TTC549 (cell line): Measurements from ENCODE around the gene ELL3.
"Not testable (repeated sequence)": the region's sequence is repeated elsewhere in the genome, so short reads cannot be mapped to it uniquely, and the experiment has no call there.

Experiments used
- FAIRE-seq: peaks from 2 replicates; lab custom pipeline; 2012; peaks lifted over from hg19 to GRCh38; lab: Jason Lieb, UNC

ELL3 gene, protein sequence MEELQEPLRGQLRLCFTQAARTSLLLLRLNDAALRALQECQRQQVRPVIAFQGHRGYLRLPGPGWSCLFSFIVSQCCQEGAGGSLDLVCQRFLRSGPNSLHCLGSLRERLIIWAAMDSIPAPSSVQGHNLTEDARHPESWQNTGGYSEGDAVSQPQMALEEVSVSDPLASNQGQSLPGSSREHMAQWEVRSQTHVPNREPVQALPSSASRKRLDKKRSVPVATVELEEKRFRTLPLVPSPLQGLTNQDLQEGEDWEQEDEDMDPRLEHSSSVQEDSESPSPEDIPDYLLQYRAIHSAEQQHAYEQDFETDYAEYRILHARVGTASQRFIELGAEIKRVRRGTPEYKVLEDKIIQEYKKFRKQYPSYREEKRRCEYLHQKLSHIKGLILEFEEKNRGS

DNA sequence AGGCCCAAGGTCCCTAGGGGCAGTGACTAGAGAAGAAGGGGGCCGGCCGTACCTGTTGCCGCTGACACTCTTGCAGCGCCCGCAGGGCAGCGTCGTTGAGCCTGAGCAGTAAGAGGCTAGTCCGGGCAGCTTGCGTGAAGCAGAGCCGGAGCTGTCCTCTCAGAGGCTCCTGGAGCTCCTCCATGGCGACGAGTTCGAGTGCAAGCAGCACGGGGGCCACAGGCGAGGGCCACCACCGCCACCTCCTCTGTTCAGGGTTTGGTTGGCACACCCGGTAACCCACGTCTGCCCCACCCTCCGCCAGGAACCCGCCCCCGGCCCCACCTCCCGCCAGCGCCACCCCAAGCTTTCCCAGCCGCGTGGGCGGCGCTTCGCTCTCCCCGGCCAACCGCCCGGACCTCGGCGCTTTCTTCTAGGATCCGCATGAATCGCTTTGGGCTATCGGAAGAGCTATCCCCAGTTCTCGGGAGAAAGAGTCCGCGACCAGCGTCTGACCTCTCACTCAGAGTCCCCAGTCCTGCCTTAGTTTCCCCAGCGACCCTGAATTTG, at the start of gene ELL3:
ELL3 (minus strand) TSS at position 249 of the 549 bp plus-strand sequence; CDS start at position 184, 65 bp downstream.
- FAIRE-seq: no peak

DNA sequence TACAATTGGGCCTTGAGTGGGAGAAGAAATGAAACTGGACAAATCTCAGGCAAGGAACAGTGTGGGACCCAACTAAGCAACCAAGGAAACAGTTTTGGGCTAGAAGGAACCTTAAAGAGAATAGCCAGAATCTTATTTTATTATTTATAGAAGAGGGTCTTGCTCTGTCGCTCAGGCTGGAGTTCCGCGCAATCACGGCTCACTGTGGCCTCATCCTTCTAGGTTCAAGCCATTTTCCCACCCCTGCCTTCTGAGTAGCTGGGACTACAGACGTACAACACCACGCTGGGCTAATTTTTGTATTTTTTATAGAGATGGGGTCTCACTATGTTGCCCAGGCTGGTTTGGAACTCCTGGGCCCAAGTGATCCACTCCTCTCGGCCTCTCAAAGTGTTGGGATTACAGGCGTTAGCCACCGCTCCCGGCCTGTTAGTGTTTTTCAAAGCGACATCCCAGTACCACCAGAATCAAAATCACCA, 49.3 kb upstream of the ELL3 start:
- no peak for FAIRE-seq

DNA sequence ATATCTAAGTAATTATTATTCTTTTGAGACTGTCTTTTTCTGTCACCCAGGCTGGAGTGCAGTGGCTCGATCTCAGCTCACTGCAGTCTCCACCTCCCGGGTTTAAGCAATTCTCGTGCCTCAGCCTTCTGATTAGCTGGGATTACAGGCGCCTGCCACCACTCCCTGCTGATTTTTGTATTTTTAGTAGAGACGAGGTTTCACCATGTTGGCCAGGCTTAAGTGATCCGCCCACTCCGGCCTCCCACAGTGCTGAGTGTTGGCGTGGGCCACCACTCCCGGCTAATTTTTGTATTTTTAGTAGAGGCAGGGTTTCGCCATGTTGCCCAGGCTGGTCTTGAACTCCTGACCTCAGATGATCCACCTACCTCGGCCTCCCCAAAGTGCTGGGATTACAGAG, 48.5 kb upstream of the ELL3 start:
- FAIRE-seq: not testable (repeated sequence)

DNA sequence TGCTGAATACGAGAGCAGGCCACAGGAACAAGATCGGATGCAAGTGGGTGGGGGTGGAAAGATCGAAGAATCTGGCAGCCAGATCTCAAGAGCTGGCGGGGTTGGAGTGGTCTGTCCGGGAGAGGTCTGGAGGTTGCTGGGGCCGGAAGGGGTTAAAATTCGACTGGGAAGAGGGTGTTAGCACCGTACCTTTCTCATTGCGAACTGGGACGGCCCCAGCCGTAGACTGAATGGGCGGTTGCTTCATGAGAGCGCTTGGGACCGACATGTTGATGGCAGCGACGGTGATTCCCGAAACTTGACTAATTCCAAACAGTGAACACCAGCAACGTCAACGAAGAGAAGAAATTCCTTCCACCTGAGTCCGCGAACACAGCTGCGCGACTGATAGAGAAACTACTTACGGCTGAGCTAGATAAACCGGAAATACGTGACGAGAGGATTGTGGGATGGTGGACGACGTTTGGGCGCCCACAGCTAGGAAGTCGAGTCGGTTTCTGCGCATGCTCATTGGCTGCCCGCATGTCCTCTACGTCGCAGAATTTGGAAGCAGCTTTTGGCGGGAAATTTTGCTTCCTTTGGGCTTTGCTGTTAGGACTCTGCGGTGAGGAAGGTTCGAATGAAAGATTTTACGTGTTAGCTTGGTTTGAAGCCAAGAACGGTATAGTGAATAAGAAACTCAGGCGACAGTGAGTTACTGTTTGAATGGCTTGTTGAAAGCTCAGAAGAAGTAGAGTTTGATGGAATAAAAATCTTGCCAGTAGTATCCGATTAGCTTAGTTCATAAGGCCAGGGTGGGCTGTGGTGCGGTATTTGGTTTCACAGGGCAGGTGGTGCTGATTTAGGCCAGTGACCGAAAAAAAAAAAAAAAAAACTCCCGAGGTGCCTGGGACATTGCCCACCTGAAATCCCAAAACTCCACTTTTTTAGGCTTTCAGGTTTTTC, 47.8 kb upstream of the ELL3 start, which contains the start of gene MFAP1:
MFAP1 (minus strand) TSS at position 389 of the 945 bp plus-strand sequence; CDS start at position 268, 121 bp downstream.
- peak; percentile 93 for FAIRE-seq

DNA sequence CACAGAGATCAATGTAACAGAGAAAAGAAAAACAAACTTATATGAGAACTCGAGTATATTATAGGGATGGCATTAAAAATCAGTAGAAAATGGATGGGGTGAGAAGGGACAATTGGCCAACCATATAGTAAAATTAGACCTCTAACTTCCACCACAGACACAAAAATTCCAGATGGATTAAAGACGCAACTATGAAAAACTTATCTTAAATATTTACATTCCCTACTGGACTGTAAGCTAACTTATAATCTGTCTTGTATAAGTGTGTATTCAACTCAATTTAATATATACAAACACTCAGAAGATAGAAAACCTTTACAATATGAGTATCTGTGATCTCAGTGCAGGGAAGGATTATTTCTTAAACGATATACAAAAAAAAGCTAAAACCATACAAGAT, 44.7 kb upstream of the ELL3 start:
- no peak for FAIRE-seq

DNA sequence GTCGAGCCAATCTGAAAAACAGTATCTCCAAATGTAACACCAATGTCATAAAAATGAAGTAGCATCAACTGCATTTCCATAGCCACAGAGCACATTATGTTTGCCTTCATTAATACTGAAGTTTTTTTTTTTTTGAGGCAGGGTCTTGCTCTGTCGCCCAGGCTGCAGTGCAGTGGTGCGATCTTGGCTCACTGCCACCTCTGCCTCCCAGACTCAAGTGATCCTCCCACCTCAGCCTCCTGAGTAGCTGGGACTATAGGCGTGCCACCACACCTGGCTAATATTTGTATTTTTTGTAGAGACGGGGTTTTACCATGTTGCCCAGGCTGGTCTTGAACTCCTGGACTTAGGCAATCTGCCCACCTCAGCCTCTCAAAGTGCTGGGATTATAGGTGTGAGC, 38.3 kb upstream of the ELL3 start:
- FAIRE-seq: not testable (repeated sequence)

DNA sequence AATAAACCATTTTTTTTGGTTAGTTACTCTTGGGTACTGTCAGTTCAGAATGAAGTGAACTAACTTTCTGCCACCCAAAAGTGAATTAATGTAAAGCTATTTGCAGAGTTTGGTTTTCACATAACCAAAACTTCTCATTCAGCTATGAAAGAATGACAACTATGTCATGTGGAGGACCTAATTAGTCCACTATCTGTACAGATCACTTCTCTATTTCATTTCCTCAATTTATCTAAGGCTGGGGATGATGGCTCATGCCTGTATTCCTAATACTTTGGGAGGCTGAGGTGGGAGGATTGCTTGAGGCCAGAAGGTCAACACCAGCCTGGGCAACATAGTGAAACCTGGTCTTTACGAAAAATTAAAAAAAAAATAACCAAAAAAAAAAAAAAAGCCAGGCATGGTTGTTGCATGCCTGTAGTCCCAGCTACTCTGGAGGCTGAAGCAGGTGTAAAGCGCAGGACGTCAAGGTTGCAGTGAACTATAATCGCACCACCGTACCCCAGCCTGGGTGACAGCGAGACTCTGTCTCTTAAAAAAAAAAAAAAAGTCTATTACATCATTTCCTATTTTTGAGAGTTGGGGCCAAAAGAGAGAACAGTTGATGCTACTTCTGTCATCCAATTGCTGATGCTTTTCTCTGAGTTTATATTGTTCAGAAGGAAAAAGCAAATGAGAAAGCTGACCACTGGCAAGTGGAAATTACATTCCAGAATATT, 32.4 kb upstream of the ELL3 start:
- FAIRE-seq: no peak

DNA sequence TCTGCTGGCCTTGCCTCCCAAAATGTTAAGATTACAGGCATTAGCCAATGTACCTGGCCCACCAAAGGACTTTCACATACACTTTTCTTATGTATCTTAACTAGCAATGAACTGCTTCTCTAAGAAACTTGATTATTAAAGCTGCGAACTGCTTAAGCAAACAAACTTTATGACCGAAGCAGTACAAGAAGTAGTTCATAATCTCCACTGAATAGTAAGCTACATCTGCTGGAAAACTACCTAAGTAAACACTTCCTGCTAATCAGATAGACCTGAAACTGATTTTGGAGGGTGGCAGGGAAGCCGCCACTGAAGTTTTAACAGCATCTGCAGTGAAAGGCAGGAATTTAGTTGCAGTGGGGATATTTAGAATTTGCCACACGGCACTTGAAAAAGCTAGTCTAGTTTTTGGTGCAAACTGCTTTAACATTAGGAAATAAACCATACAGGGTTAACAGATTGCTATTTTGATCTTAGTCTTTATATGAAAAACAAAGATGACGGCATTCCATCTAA, 31.7 kb upstream of the ELL3 start:
- no peak for FAIRE-seq

DNA sequence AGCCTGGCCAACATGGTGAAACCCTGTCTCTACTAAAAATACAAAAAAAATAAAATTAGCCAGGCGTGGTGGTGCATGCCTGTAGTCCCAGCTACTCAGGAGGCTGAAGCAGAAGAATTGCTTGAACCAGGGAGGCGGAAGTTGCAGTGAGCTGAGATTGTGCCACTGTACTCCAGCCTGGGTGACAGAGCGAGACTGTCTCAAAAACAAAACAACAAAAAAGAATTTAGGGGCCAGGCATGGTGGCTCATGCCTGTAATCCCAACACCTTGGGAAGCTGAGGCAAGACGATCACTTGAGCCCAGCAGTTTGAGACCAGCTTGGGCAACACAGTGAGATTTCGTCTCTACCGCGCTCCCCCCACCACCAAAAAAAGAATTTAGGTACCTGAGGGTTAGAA, 25.9 kb upstream of the ELL3 start:
- FAIRE-seq: not testable (repeated sequence)

DNA sequence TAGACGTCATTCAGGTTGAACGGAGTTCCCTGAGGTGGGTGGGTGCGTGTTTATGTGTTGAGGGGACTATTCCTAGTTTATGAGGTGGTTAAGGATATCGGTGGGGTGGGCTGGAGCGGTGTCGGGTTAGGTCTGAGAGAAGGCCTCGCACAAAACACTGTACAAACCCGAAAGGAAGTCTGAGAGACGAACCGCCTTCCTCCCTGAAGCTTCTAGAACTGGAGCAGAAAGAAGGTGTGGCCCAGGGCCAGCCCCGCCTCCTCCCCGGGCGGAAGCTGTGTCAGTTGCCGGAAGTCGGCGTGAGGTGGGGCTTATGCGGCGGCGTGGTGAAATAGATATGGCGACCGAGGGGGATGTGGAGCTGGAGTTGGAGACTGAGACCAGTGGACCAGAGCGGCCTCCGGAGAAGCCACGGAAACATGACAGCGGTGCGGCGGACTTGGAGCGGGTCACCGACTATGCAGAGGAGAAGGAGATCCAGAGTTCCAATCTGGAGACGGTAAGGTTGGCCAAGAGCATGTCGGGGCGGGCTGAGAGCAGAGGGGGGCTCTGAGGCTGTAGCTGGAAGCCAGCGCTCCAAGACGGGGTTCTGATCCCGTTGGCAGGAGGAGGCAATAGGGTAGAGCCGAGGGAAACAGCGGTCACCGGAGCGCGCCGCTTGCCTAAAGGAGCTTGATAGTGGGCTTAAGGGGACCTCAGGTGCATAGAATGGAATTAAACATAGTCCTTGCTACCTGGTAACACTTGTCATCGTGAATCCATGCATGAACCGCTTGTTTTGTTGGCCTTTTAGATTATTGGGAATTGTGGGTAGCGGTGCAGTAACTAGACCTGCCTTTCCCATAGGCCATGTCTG, 23.7 kb upstream of the ELL3 start, which contains the start of gene HYPK:
HYPK (plus strand) TSS at position 314 of the 856 bp plus-strand sequence; CDS start at position 338, 24 bp downstream.
- FAIRE-seq: peak; percentile 51

DNA sequence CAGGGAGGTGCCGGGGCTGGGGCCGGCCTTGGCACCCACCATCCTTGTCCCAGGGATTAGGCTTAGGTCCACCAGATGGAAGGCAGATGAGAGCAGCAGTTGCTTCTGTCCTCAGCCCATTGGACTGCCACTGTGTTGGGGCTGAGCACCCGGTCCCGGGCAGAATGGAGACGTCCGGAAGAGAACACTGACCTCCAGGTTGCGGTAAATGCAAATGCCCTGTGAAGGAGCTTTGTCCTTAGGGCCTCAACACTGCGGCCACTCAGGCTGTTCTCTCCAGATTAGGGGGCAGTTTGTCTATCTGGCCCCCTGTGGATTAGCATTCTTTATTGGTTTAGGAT, 23.1 kb upstream of the ELL3 start, which contains the start of gene SERINC4:
SERINC4 (minus strand) TSS at position 276 of the 341 bp plus-strand sequence; CDS start at position 42, 234 bp downstream.
- FAIRE-seq: no peak

DNA sequence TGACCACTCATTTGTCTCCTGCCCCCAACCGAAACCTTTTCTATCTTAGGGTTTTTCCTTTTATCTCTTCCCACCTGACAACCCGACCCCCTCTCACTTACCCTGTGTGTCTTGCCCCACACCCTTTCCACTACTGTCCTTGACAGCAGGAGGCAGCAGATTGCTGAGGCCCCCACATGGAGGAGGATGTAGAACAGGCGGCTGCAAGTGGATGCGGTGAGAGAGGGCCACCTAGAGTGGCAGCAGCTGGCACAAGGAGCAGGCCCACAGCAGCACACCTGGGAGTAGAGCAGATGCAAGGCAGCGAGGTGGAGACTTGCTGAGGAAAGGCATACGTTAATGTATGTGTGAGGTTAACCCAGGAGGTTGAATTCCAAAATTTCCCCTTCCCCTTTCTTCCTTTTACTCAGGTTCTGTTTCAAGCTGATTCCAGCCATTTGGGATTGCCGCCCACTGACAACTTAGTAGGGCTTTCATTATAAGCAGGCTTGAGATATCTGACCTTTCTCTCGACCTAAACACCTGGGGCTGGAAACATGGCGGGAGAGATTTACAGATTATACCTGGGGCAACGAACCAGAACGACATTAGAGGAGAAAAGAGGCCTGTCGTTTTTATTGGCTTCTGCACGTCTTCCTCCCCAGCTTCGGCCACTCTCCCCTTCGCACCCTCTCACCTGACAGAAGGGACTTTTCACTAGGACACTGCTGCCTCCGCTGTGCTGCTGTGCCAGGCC, 22.6 kb upstream of the ELL3 start:
- no peak for FAIRE-seq

DNA sequence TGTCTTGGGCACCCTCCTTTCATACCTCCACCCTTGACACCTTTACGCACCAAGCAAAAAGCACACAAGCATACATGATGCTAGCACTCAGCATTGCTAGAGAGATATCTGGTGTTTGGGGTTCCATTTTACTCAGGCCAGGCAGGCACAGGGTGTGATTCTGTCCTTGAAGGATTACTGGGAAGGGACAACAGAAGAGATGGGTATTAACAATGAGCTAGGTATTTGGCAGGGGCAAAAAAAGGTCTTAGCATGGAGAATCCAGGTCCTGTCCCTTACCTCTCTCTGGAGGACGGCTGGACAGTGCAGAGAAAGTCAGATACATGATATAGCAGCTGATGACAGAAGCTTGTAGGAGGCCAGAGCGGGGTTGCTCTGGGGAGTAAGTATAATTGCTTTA, 19.8 kb upstream of the ELL3 start:
- no peak for FAIRE-seq

DNA sequence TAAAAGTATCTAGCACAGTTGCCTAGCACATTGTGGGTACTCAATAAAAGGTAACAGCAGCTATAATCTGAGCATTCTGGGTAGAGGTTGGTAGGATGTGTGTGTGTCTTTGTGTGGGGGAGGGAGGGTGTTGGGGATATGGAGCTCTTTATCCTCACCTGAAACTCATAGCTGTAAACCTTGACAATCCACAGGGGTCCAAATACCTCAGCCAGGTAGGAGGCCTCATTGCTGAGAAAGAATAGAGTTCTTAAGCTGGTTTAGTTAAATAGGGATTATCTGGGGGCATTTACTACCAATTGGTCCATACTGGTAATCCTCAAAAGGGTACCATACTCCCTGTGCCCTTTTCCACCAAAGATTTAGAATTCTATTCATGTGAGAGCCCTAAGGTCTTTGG, 19.2 kb upstream of the ELL3 start:
- FAIRE-seq: no peak

DNA sequence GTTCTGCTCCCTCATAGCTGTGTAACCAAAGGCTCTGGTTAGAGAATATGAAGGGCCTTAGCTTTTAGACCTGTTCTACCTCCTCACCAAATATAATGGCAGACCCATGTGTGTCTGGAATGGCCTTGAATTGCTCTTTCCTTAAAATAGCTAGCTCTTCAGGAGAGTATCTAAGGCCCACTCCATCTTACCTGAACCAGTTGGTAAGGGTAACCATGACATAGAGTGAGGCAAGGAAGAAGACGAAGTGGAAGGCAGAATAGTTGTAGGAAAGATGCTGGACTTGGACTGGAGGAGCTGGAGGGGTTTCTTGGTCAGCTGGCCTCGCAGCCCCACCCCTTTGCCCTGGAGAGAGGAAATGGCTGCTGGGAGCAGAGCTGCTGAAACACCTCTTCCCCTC, 18.4 kb upstream of the ELL3 start:
- no peak for FAIRE-seq

DNA sequence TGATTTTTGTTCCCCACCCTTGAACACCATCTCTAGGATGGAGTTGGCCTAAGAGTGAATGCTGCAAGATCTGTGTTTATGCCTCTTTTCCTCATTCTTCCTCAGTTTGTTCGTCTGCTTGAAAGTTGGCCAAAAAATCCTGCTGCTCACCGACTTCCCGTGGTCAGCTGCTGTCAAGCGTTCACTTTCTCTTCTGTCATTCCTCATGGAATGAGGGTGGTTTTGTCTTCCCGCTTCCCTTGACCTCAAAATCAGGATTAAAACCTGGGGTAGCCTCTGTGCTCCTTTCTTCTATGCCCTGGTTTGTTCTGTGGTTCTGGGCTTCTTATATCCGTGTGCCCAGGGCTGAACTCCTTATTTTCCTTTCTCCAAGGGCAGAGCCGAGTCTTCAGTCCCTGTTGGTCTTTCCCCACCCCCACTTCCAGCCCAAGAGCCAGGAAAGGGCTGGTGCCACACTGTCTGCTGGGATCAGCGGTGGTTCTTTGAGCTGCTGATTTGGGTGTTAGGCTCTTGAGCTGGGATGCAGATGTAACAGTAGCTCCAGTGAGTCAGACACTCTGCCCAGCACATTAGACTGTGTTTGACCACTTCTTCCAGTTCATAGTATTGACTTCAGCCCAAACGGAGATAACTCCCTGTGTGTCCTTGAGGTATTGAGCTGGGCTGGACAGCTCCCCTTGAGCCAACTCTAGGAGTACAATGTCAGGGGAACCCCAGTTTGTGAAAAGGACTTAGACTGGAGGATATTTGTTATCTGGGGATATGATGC, 17.7 kb upstream of the ELL3 start:
- FAIRE-seq: no peak

DNA sequence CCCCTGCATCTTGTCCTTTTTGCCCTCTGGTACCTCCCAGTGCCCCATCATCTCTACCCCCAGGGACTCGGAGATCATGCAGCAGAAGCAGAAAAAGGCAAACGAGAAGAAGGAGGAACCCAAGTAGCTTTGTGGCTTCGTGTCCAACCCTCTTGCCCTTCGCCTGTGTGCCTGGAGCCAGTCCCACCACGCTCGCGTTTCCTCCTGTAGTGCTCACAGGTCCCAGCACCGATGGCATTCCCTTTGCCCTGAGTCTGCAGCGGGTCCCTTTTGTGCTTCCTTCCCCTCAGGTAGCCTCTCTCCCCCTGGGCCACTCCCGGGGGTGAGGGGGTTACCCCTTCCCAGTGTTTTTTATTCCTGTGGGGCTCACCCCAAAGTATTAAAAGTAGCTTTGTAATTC, 16.9 kb upstream of the ELL3 start:
- FAIRE-seq: no peak

DNA sequence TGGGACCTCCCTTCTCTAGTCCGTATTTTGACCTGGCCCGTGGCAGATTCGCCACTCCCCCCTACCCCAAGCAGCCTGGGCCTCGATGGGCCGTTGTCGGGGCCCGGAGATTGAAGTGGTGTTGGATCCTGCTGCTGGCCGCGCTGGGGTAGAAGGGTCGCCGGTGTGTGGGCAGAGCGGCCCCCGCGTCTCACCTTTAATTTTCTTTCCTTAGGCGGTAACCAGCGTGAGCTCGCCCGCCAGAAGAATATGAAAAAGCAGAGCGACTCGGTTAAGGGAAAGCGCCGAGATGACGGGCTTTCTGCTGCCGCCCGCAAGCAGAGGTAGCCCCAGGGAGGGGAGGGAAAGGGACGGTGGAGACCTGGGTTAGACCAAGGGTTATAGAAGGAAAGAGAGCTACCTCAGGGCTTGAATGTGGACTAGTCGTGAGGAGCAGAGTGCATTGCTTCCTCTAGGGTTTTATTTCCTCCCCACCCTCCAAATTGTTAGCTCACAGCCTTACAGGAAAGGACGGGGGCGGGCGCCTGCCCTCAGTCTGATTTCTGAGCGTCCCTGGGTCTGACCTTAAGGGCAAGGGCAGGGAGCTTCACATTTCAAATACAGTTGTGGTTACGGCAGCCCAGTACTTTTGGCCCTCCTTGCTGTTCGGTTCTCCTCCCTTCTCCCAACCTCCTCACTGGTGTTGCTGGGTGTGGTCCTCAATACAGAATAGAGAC, 16.2 kb upstream of the ELL3 start:
- no peak for FAIRE-seq
